SIG-M5 treated with dmso at 0.1 percent for 504 hours (cell line): ENCODE results near the gene BSN.
"Not testable (repeated sequence)": the region's sequence is repeated elsewhere in the genome, so short reads cannot be mapped to it uniquely, and the experiment has no call there.

Experiments used
- DNase-seq: peaks from one replicate; lab custom pipeline; 2025; ENCODE audit not compliant: unreplicated experiment; lab: John Stamatoyannopoulos, UW

The BSN gene

DNA sequence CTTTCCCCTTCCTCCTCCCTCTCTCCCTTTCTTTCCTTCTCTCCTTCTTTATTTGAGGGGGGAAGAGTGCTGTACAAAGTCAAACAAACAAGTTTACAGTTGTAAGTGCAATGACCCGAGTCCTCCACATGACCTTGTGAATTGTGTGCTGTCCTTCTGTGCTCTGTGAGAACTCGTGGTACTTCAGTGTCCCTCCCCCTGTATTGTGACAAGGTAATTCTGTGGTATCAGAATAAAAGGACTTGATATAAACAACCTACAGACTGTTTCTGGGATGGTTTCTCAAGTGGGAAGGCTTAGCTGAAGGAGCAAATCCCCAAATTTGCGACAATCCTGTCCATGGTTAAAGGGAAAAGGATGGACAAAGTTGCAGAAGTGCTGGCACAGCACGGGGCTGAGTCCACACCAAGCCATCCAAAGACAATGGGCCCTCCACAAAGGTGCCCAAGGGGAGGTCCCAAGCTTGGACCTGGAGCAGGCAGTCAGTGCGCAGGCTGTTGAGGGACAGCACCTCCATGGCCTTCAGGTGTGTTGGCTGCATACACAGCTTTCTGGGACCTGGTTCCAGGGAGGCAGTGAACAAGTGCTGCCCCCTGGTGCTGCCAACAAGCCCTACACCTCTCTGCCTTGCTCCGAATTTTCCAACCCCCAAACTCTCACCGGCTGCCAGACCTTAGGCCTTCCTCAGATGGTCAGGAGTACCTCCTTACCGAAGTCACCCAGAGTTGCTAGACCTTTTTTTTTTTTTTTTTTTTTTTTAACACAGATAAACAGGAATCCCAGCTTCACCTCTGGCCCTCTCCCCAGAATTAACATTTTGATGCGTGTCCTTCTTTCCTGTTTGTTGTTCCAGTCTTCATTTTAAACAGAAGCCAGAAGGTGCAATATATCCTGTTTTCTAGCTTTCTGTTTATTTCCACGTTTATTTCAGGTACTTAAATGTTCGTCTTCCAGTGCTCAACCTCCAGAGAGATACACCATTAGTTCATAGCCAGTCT is 117.3 kb downstream of the BSN start:
- DNase-seq = no peak

DNA sequence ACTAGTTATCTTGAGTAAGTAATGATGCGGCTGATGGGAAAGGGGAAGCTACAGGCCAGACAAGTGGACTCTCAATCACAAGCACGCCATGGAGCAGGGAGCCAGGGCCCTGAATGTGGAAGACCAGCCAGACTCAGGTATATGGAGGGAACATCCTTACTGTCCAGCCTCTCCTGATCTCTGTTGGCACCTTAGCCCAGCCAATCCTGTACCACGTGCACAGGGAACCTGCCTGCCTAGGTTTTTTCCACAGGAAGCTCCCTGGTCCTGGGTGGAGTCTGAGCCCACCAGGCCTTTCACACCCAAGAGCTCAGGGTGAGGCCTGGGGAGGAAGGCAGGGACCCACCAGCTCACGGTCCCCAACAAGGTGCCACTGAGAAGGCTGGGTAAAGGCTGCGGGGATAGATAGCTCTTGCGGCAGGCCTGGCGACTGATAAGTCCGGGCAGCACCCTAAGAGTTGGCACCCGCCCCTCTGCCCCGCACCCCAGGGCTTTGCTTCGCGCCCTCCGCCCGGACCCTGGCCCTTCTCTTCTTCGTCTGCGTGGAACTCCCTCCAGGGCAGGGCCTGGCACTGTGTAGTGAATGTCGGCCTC is 118.9 kb downstream of the BSN start:
- no peak for DNase-seq

DNA sequence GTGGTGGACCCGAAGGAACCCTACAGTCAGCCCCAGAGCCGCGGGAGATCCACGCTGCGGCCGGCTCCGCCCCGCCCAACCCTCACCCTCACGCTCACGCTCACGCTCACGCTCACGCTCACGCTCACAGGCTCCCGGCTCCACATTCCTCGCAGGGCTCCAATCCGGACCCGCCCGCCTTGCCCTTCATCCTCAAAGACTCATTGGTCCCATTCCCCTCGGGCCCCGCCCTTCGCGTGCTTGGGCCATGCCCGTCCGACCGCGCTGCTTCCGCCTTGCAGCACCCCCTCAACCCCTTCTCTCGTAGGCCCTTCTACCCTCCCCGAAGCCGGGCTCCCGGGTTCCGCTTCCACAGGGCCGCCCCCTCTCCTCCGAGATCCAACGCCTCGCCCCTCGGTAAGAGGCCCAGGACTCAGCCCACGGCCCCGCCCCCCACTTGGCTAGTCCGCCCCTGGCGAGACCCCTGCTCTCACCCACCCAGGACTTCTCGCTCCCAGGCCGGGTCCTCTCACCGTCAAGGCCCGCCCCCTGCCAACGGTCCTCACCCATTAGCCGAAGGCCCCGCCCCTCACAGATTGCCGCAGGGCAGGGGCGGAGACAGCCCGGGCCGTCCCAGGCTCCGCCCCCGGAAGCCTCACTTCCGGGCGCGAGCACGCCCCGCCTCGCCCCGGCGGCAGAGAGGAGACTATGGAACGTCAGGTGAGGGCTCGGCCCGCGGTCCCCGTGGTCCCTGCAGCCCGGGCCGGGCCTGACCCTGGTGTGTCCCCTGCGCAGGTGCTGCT is 119.6 kb downstream of the BSN start, which contains the start of gene APEH:
APEH (plus strand) TSS at position 637 of the 782 bp plus-strand sequence; CDS start at position 688, 51 bp downstream.
- DNase-seq = no peak

DNA sequence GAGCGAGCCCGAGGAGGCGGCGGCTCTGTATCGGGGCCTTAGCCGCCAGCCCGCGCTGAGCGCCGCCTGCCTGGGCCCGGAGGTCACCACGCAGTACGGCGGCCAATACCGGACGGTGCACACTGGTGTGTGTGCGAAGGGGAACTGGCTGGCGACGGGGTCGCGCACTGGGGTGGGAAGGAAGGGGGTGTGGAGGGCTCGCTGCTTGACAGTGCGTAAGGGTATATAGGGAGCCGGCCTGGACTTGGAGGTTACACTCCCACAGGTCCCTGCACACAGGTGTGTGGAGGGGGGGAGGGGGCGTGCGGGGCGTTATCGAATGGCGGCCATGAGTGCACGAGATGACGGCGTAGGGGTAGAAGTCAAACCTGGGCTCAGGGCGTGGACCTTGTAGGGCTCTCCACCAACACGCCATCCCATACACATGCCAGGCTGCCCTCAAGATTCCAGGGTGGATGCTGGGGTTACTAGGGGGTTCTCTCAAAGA is 120.3 kb downstream of the BSN start:
- no peak for DNase-seq

DNA sequence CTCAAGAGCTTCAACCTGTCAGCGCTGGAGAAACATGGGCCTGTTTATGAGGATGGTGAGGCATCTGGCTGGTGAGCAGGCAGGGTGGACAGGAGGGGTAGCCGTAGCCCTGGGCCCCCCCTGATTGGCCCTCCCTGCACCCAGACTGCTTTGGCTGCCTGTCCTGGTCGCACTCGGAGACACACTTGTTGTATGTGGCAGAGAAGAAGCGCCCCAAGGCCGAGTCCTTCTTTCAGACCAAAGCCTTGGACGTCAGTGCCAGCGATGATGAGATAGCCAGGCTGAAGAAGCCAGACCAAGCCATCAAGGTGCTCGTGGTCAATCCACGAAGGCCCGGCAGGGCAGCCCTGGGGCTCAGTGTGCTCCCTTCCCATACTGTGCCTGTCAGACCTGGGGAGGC is 121.6 kb downstream of the BSN start:
- DNase-seq = no peak

DNA sequence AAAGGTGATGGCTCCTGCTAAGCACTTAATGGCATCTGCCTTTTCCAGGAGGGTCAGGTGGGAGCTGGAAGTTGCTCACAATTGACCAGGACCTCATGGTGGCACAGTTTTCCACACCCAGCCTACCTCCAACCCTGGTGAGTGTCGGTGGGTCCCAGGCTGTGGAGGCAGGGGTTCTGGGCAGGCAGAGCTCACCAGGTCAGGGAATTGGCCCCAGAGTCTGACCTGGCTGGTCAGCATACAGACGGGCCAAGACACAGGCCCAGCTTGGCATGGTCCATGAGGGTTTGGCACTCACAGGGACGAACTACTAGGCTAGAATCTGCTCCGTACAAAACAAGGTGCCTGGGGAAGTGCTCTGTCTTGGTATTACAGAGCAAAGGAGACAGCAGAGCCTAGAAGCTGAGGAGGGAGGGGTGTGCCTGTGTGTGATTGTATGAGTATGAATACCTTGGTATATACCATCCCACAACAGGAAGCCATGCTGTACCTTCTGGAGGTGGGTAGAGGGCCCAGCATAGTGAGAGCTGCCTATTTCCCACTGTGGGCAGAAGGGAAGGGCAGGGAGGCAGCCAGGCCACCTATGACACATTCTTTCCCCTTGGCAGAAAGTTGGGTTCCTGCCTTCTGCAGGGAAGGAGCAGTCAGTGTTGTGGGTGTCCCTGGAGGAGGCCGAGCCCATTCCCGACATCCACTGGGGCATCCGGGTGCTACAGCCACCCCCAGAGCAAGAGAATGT is 126.4 kb downstream of the BSN start:
- DNase-seq = no peak

DNA sequence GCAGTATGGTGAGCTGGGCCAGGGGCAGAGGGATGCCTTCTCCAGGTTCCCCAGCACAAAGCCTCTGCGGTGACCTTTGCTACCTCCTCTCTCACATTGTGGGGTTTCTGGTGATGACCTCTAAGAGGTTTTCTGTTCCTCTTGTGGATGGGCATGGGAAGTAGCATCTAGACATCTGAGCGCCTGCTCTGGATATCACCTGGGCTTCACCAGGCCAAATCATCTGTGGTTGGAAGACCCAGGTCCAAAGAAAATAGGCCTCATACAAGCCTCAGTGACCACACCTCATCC is 126.9 kb downstream of the BSN start:
- no peak for DNase-seq

DNA sequence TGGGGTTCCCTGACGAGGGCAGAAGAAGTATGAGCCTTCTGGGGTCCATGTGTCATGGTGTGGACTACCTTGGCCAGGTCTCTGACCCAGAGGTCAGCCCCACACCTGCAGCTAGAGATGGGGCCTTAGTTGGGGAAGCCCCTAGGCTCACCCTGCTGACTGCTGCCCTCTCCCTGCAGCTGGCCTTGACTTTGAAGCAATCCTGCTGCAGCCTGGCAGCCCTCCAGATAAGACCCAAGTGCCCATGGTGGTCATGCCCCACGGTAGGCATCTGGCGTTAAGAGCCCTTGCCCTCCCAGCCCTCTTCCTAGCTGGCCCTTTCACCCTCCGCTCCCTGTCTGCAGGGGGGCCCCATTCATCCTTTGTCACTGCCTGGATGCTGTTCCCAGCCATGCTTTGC is 127.3 kb downstream of the BSN start:
- DNase-seq = no peak

DNA sequence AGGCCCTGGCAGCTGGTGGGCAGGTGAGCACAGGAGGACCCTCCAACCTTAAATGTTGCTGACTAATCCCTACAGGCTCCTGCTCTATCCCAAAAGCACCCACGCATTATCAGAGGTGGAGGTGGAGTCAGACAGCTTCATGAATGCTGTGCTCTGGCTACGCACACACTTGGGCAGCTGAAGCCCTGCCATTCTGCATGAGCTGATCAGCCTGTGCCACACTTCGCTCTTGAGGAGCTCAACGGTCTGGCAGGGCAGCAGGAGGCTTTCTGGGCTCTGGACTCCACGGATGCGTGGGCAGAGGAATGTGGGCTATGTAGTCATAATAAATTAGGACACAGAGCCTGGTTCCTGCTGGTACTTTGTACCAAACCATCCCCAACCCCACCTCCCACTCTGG is 128.9 kb downstream of the BSN start:
- no peak for DNase-seq

DNA sequence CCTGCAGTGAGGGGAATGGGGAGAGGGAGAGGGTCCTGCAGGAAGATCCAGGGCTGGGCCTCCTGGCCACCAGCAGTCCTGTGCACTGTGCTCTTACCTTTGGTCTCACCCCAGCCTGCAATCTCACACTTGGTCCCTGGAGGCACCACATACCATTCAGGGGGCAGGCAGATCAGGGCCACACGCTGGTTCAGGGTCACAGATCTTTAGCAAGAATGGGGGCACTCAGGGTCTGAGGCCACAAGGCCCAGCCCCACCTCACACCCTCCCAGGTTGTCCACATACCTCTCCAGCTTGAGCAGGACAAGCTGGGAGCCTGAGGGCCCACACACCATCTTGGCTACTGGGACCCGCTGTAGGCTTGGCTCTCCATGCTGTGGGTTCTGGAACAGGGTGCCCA is 130.2 kb downstream of the BSN start:
- DNase-seq = not testable (repeated sequence)

DNA sequence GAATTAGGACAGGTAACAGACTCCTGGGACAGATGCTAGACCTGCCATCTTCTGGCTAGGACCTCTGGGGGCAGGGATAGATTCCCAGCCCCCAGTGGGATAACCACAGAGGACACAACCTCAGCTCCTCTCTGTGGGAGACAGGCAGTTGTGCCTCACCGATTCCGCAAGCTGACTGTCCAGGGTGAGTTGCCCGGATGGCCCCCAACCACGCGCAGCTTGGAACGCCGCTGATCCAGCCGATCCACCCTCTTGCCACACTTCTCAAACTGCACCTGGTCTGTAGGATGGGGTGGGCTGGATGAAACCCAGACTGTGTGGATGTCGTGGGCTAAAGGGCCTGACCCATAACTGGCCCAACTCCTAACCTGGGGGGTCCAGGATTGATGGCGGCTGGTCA is 130.8 kb downstream of the BSN start:
- not testable (repeated sequence) for DNase-seq

DNA sequence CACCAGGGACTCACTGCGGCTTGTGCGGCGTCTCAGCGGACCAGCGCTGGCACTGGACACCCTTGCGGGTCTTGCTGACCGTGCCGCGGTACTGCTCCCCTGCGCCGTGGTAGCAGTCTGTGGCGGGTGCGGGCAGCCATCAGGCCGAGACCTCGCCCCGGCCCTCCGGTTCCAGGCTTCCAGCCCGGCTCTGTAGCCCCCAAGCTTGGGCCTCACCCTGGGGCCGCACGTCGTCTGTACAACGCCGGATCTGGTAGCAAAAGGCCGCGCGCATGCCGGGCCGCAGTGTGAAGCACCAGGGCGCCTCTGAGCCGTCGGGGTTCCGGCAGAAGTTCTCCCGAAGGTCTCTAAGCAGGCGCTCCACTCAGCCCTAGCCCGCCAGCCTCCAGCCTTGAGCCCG is 131.6 kb downstream of the BSN start:
- DNase-seq = not testable (repeated sequence)

DNA sequence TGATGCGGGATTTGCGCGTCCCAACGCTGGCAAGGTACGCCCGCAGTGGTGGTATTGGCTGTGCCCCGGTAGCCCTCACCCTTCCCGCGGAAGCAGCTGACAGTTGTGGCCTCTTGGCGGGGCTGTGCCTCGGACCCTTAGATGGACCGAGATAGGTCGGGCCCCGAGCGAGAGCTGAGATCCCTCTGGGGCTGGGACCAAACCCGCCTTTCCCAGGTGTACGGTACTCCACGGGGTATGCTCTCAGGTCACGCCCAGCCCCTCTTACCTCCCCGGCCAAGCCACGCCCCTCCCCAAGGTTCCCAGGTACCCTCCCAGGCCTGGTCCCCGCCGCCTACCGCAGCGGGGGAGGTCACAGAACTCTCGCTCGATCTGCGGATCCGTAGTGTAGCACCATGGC is 132.1 kb downstream of the BSN start:
- DNase-seq = not testable (repeated sequence)

DNA sequence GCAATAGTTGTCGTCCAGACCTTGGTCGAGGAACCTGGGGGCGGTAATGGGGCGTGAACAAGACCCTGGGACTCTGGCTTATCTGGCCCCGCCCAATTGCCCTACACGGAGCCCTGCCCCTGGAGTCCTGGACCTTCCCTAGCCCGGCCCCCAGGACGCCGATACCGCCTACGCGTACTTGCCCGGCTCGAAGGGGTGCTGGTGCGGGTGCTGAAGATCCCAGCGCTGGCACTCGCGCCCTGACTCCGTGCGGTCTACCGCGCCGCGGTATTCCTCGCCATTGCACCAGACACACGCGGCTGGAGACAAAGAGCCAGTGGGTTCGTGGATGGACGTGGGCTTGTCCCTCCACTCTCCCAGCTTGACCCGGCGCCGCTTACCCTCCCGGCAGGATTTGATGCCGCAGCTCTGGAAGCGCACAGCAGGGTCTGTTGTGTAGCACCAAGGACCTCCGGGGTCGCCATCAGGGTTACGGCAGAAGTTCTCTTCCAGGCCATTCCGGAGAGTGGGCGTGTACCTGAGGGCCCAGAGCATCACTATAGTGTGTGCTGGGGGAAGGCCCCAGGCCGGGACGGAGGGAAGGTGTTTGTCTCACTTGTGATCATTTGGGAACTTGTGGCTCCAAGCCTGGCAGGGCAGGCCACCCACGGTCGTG is 132.6 kb downstream of the BSN start:
- DNase-seq = not testable (repeated sequence)

DNA sequence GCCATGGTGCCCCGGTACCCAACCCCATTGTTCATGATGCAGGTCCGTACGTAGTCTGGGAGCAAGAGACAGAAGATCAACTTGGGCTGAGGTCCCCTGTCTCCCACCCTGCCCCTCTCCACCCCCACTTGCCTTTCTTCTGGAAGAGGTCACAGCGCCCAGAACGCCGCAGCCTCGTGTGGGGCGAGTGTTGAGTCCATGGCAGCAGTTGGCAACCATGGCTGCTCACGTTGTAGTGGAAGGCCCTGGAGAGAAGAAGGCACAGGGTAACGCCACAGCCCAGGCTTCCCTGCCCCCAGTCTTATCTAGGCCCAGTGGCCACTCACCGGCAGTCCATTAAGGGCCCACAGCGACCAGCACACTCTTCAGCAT is 133.1 kb downstream of the BSN start:
- not testable (repeated sequence) for DNase-seq

DNA sequence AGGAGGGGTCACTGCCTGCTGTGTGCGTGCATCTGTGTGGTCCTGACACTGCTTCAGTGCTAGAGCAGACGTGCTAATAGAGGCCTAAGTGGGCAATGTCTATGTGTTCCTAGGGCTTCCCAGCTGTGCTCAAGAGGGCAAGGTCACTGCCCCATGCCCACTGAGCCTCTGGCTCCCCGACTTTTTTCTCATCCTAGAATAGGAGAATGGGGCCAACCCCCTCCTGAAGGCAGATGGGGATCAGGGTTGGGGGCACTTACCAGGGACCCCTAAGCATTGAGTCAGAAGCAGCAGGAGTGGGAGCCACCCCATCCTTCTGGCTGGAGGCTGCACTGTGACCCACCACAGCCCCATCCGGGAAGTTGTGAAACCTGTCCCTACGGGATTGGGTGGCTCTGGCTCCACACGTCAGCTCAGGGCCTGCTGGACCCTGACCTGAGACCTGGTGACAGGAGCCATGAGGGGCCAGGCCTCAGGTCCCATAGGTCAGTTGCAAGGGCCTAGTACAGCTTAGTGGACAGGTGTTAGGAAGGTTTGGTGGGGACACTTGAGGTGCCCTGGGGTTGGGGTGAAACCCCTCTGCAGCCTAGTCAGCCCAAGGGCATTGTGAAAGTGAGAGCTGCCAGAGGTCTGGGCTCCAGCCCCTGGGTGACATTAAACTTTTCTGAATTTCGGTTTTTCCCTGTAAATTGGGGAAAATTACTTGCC is 134.2 kb downstream of the BSN start:
- not testable (repeated sequence) for DNase-seq

DNA sequence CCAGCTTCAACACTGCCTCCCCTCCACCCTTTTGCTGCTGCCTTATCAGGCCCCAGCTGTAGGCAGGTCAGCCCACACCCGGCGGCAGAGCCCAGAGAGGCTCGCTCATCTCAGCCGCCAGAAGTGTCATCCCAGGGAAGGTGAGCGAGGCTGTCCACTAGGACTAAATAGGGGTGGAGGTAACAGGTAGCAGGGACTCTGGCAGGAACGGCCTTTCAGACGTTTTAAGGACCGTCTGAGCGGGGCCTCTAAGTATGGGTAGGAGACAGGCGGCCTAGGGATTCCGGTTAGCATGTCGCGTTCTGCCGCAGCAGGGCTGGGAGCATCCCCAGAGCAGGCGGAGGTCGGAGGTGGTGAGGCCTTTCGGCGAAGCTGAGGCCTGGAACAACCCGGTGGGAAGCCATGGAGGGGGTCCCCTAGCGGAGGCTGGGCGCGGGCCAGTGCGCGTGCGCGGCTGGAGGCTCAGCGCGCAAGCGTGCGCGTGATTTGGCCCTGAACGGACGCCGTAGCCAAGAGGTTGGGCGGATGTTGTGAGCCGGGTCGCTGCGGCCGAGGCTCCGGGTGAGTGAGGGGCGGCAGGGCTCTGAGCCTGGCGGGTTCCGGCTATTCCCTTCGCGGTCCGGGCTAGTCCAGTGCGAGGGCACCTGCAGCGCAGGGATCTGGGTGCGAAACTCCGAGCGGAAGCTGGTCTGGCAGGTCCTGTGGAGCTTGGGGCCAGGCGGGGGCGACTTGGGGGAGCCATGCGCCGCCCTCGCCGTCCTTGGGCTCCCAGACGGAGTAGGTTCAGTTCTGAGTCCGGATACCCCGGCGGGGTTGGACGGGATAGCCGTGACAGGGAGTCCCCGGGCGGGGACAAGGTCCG is 135.0 kb downstream of the BSN start, which contains the start of the genes MST1 and RNF123:
MST1 (minus strand) TSS at position 429 of the 862 bp plus-strand sequence. CDS start 783 bp downstream, outside the sequence.
RNF123 (plus strand) TSS at position 512 of the 862 bp plus-strand sequence. CDS start 1,609 bp downstream, outside the sequence.
- no peak for DNase-seq

DNA sequence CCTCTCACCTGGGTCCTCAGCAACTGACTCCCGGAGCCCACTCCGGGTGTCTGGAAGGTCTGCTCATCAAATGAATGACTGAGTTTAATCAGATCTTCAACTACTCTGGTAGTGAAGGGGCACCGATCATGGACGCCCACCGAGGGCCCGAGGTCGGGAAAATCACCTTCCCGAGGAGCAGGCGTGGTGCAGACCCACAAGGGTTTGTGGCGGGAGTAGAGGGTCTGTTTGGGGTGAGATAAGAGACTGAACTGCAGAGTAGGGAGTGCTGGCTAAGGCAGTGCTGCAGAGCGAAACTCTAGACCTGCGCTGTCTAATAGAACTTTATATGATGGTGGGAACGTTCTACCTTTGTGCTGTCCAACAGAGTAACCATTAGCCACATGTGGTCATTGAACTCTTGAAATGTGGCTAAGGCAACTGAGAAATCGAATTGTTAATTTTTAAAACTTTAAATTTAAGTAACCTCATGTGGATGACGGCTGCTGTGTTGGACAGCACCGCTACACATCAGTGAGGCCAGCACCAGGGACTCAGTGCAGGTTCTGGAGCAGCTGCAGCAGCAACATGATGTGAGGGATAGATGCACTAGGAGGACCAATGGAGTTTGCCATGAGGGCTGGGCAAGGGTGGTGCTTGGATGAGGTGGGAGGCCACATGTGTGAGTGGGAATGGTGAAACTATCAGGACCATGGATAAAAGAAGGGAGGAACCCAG is 135.8 kb downstream of the BSN start:
- not testable (repeated sequence) for DNase-seq
